ENCODE data around the gene CRACR2A. TPM values are rescaled to one million over a fixed set of nuclear protein-coding genes. Genes with fewer than 3 reads are reported as not detected.

Gene CRACR2A
- total and polyA plus RNA-seq, 2 of the 4 experiments (the other 2 are of a cell fraction) = 0.54 to 0.60 TPM

DNA sequence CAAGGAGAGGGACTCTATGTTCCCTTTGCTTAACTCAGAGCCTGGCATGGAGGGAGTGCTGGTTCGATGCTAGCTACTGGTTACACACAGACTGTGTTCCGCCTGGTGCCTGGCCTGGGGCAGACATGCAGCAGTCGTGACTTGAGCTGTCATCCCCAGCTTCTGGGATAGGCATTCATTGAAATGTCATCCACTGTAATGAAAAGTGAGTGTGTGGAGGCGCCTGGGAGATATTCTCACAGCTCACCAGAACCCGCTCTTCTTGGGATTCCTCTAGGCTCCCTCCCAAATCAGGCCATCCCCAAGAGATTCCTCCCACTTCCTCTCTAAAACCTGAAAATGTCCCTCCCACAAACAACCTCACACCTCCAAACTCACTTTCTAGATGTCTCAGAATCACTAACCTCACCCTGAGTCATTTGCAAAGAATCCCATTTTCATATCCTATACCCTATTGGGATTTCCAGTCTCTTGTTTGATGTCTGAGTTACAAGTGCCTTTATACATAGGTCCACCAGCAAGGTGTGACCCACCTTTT lies 82.8 kb downstream of the CRACR2A start:
- H3K4me1 ChIP-seq (ENCODE audit: control insufficient read depth, insufficient read depth, low read length) = no peaks in the 10 kb centered on the region
- no peaks in the 10 kb centered on the region for H3K79me1 ChIP-seq (ENCODE audit: low read depth in 1 of 2, low read length in 2 of 2)
- DNase-seq = peak; percentile 51
- H2AK5ac ChIP-seq (ENCODE audit: low read depth, low read length) = no peak overlapping the region
- no peak for ATAC-seq (ENCODE audit: low read depth)
- no peak overlapping the region for H4K5ac ChIP-seq (ENCODE audit: low read depth, low read length)
- no peak overlapping the region for H3K14ac ChIP-seq (replicated peaks; ENCODE audit: low read depth, low read length)
- ChIA-PET CTCF (no interaction called here), POLR2A (ENCODE audit: unreplicated experiment) (no interaction called here)
- H2BK5ac ChIP-seq (ENCODE audit: low read depth, low read length, poor library complexity, severe bottlenecking) = no peak overlapping the region
- H2BK15ac ChIP-seq (ENCODE audit: low read depth, low read length) = no peak overlapping the region
- WGBS, 2 experiments (ENCODE audit: extremely low coverage in 2 of 2, insufficient read length in 1 of 2) = 100% methylated on average over 1 of the region's 5 CpGs; no CpG with 5 or more reads in 1 of the 2 experiments
- H3K56ac ChIP-seq (ENCODE audit: extremely low read depth, insufficient read depth, low read length) = no peak overlapping the region
- no peaks in the 10 kb centered on the region for H4K20me1 ChIP-seq (ENCODE audit: insufficient read depth, low read length)
- no peak overlapping the region for H3K18ac ChIP-seq (ENCODE audit: low read depth, low read length)
- intact Hi-C loops (cut with micrococcal nuclease) = no loop called here
- no peak overlapping the region for H3K27ac ChIP-seq (ENCODE audit: insufficient read depth, low read length)
- no peak overlapping the region for H4K8ac ChIP-seq (ENCODE audit: low read depth in 2 of 2, low read length in 2 of 2)
- no peak overlapping the region for H4K91ac ChIP-seq (ENCODE audit: insufficient read depth, low read depth, low read length)
- peaks cover 32% of the 10 kb centered on the region for H3K27me3 ChIP-seq (ENCODE audit: control insufficient read depth, insufficient read depth, low read length)
- in situ Hi-C loops (cut with MboI; ENCODE audit: low sequenced_read_pairs) = no loop called here
- H2BK120ac ChIP-seq (ENCODE audit: low read depth, low read length) = no peak overlapping the region
- no peak overlapping the region for H3K4me3 ChIP-seq (ENCODE audit: insufficient read depth, low read depth, low read length)
- no peaks in the 10 kb centered on the region for H3K9me1 ChIP-seq (ENCODE audit: insufficient read depth, low read length)
- H3K9ac ChIP-seq (ENCODE audit: low read depth, low read length) = no peak overlapping the region
- H3K9me3 ChIP-seq (ENCODE audit: control insufficient read depth, insufficient read depth, low read length) = no peaks in the 10 kb centered on the region
- H3K23ac ChIP-seq (ENCODE audit: low read depth, low read length) = no peak overlapping the region
- H3K4me2 ChIP-seq (ENCODE audit: low read depth, low read length) = no peak overlapping the region
- TF ChIP-seq RFX5 (IDR thresholded peaks at IDR 0.05; ENCODE audit: low read depth, low read length) (no peak), FOS (IDR thresholded peaks at IDR 0.05; ENCODE audit: low read depth, low read length) (0 out of 2 replicates have a peak, but pooled peaks have one; percentile 14)
- H3K36me3 ChIP-seq (ENCODE audit: control insufficient read depth, insufficient read depth, low read length) = no peaks in the 10 kb centered on the region
- no peak overlapping the region for H2AK9ac ChIP-seq (replicated peaks; ENCODE audit: low read depth, low read length, poor library complexity)
- H2BK20ac ChIP-seq (ENCODE audit: low read depth, low read length) = no peak overlapping the region
- dilution Hi-C loops (cut with HindIII; ENCODE audit: low sequenced_read_pairs, unreplicated experiment) = no loop called here
- H3K4ac ChIP-seq (ENCODE audit: low read depth, low read length) = no peak overlapping the region
- no TSS peak for BruUV-seq (replicated peaks)
- H2AFZ ChIP-seq (replicated peaks; ENCODE audit: low read length, poor library complexity) = no peak overlapping the region

All from IMR-90 (cell line).